Caco-2 (cell line): ENCODE measurements around the gene FAM170B. TPM values are rescaled to one million over a fixed set of nuclear protein-coding genes. Genes with fewer than 3 reads are reported as not detected.

Experiments
- BruUV-seq: library from RNA; stranded (reverse); fragments of 400-500 nt; replicated peaks from 2 replicates; lab custom pipeline; 2021; lab: Mats Ljungman, UMichigan
- CTCF ChIA-PET: fragments of 300-600 bp; sonication (Branson Sonifier 250); formaldehyde crosslinking; loops from one replicate; lab custom pipeline; 2022; ENCODE audit warnings: antibody characterized with exemption; lab: Charles Lee
- POLR2A ChIA-PET: fragments of 300-600 bp; sonication (Branson Sonifier 250); formaldehyde crosslinking; loops from one replicate; lab custom pipeline; 2022; ENCODE audit warnings: antibody characterized with exemption; lab: Charles Lee
- DNase-seq, 2 experiments: peaks; one replicate each; pipeline versions ENCODE4 v3.0.0 to v3.0.0-alpha.2; 2020 to 2022
- H3K27me3 ChIP-seq: replicated peaks from 2 replicates; pipeline ENCODE4 v1.6.0; 2011; ENCODE audit warnings: low read length; ENCODE audit not compliant: control insufficient read depth, insufficient read depth
- H3K36me3 ChIP-seq: 2 replicates; pipeline ENCODE4 v1.5.1; 2011; ENCODE audit warnings: low read length; ENCODE audit not compliant: control insufficient read depth, insufficient read depth
- H3K4me1 ChIP-seq: fragments of 250-450 bp; sonication (Bioruptor Pico); 2 replicates; pipeline ENCODE4 v1.5.1; 2020; ENCODE audit warnings: mild to moderate bottlenecking
- H3K4me3 ChIP-seq: 2 replicates; pipeline ENCODE4 v1.5.1; 2011; ENCODE audit warnings: low read depth, mild to moderate bottlenecking, control low read depth, low read length
- H3K9me3 ChIP-seq: fragments of 250-450 bp; sonication (Bioruptor Pico); 2 replicates; pipeline ENCODE4 v1.5.1; 2020; ENCODE audit warnings: mild to moderate bottlenecking, moderate library complexity
- H3K27ac Mint-ChIP-seq: one replicate; pipeline ENCODE4 v1.8.0; 2022; ENCODE audit warnings: mixed read lengths; ENCODE audit not compliant: unreplicated experiment
- H3K27me3 Mint-ChIP-seq: one replicate; pipeline ENCODE4 v1.8.0; 2022; ENCODE audit warnings: mixed read lengths; ENCODE audit not compliant: insufficient read depth, unreplicated experiment
- H3K36me3 Mint-ChIP-seq: one replicate; pipeline ENCODE4 v1.8.0; 2022; ENCODE audit warnings: mild to moderate bottlenecking, mixed read lengths; ENCODE audit not compliant: insufficient read depth, unreplicated experiment
- H3K4me1 Mint-ChIP-seq: one replicate; pipeline ENCODE4 v1.8.0; 2022; ENCODE audit warnings: low read depth, mixed read lengths; ENCODE audit not compliant: unreplicated experiment
- H3K4me3 Mint-ChIP-seq: one replicate; pipeline ENCODE4 v1.8.0; 2022; ENCODE audit warnings: mild to moderate bottlenecking, moderate library complexity, mixed read lengths; ENCODE audit not compliant: unreplicated experiment
- H3K9me3 Mint-ChIP-seq: one replicate; pipeline ENCODE4 v1.8.0; 2022; ENCODE audit warnings: mixed read lengths; ENCODE audit not compliant: unreplicated experiment
- CTCF ChIP-seq, 2 experiments: fragments of 200-600 bp in 1 of 2; IDR thresholded peaks; 1 replicate in 1 of 2; 2 replicates in 1 of 2; pipeline versions ENCODE4 v1.5.1 to v1.8.0; 2011 to 2022; ENCODE audit warnings: antibody characterized with exemption in 1 of 2, control low read depth in 1 of 2, inconsistent platforms in 1 of 2, low read depth in 1 of 2, low read length in 1 of 2, mild to moderate bottlenecking in 1 of 2, moderate library complexity in 1 of 2; ENCODE audit not compliant: insufficient read depth in 1 of 2, severe bottlenecking in 1 of 2, unreplicated experiment in 1 of 2
- intact Hi-C: fragments of 100-400 bp; cut with micrococcal nuclease; formaldehyde crosslinking; loops from one replicate; pipeline ENCODE4 v1.10.0; 2022; ENCODE audit not compliant: unreplicated experiment
- total RNA-seq: library from RNA; stranded (reverse); gene quantifications from 2 replicates; pipeline ENCODE4 v1.2.3, GENCODE V29; 2022

FAM170B gene
- total RNA-seq, 1 experiment from 2014 or later, result not detected

DNA sequence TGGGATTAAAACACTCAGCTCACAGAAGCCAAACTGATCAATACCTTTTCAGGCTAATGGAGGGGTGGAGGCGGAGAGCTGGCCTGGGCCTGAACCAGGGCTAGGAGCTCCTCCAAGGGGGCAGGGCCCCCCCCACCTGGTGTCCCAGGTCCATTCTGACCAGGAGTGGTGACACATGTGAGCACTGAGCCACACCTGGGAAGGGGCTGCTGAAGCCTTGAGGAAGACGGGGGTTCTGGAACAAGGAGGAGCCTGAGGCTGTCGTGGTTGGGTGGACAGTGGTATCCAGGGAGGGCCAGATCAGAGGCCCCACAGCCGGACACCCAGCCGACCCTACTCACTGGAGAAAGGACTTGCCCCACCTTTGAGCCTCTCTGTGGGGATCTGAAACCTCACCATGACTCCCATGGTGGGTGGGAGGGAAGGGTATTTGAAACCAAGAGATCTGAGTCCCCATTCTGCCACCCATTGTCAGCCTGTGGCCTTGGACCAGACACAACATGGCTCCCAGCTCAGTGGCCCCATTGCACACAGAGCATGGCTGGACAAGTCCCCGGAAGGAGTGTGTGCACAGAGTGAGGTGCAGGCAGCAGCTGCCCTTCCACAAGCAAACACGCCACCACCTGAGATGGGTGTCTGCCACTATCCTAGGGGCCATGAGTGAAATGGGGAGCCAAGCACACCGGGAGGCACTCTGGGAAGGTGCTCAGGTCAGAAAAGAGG lies 41.9 kb upstream of the FAM170B start:
- POLR2A ChIA-PET, result no interaction called here
- no peak for DNase-seq
- CTCF ChIA-PET, result no interaction called here
- no peak overlapping the region for H3K4me3 ChIP-seq
- no peaks in the 10 kb centered on the region for H3K27me3 ChIP-seq
- H3K9me3 ChIP-seq, result no peaks in the 10 kb centered on the region
- Mint-ChIP-seq H3K27ac (no peak overlapping the region), H3K4me1 (peaks cover 10% of the 10 kb centered on the region), H3K4me3 (no peak overlapping the region), H3K9me3 (no peaks in the 10 kb centered on the region), H3K36me3 (no peaks in the 10 kb centered on the region), H3K27me3 (peaks cover 2% of the 10 kb centered on the region)
- BruUV-seq, result no TSS peak
- H3K36me3 ChIP-seq, result no peaks in the 10 kb centered on the region
- intact Hi-C loops, result no loop called here
- H3K4me1 ChIP-seq, result peaks cover 13% of the 10 kb centered on the region
- TF ChIP-seq CTCF (IDR thresholded peaks at IDR 0.05; ENCODE audit: insufficient read depth in 1 of 2, low read depth in 1 of 2, low read length in 1 of 2, severe bottlenecking in 1 of 2, unreplicated experiment in 1 of 2), result no peak

DNA sequence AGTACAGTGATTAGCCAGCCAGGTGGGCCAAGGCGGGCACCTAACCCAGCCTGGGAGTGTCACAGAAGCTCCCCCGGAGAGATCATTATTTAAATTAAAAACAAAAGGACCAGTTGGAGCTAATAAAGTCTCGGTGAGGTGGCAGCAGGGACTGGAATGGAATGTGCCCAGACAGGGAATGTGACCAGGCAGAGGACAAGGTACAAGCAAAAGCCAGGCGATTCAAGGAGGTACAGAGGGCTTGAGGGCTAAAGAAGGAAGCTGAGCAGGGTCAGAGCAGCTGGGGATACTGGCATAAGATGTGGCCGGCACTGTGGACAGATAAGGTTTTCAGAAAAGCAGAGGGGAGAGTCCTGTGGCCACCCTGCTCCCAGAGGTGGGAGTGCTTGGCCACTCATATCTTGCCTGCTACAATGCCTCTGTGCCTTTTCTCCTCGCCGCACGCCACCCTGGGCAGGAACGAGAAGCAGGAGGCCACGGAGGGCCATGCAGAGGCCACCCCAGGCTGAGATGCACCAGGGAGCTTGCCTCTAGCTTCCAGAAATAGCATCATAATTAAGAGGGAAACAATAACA lies 41.2 kb upstream of the FAM170B start:
- intact Hi-C loops, result no loop called here
- Histone ChIP-seq H3K4me1 (peaks cover 13% of the 10 kb centered on the region), H3K27me3 (no peaks in the 10 kb centered on the region), H3K36me3 (no peaks in the 10 kb centered on the region), H3K9me3 (no peaks in the 10 kb centered on the region), H3K4me3 (no peak overlapping the region)
- ChIA-PET CTCF (no interaction called here), POLR2A (no interaction called here)
- DNase-seq, result peak in 1 of 2 experiments; percentile 37
- no peaks in the 10 kb centered on the region for H3K27me3 Mint-ChIP-seq
- no TSS peak for BruUV-seq
- H3K4me1 Mint-ChIP-seq, result peaks cover 10% of the 10 kb centered on the region
- H3K36me3 Mint-ChIP-seq, result no peaks in the 10 kb centered on the region
- no peak overlapping the region for H3K4me3 Mint-ChIP-seq
- peak overlapping the region; percentile 2 for H3K27ac Mint-ChIP-seq
- no peak for TF ChIP-seq CTCF (IDR thresholded peaks at IDR 0.05; ENCODE audit: insufficient read depth in 1 of 2, low read depth in 1 of 2, low read length in 1 of 2, severe bottlenecking in 1 of 2, unreplicated experiment in 1 of 2)
- no peaks in the 10 kb centered on the region for H3K9me3 Mint-ChIP-seq

DNA sequence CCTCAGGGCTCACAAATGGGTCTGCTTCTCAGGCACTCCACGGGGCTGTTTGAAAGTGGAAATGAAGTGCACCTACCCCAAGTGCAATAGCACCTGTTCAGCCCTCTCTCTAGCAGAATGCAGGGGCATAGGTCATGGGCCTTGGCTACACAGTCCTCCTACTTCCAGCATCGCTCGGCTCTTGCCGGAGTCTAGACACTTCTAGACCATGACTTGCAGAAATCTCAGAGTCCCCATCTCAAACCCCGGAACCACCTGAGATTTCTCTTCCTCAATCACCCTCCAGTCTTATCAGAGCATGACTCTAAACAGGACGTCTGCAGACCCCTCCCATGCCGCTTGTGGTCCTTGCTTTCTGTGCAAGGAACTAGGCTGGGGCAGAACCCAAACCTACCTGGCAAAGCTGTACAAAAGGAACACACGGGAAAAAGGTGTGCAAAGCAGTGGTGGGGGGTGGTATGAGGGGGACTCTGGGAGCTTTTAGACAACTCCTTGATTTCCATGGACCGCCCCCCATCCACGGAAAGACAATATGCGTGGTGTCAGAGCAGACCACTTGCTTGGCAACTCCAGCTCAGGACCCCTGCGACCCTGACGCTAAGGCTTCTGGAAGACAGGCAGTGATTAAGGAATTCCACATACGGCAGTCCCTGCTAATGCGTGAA lies 40.6 kb upstream of the FAM170B start:
- Mint-ChIP-seq H3K9me3 (no peaks in the 10 kb centered on the region), H3K27me3 (no peaks in the 10 kb centered on the region), H3K4me1 (peaks cover 10% of the 10 kb centered on the region), H3K36me3 (no peaks in the 10 kb centered on the region), H3K27ac (peak overlapping the region; percentile 2), H3K4me3 (no peak overlapping the region)
- no peak for TF ChIP-seq CTCF (IDR thresholded peaks at IDR 0.05; ENCODE audit: insufficient read depth in 1 of 2, low read depth in 1 of 2, low read length in 1 of 2, severe bottlenecking in 1 of 2, unreplicated experiment in 1 of 2)
- intact Hi-C loops, result no loop called here
- ChIA-PET CTCF (interaction anchor here (0.6 kb wide), 1 partner anchor 53 kb away, joined by 3 read pairs; no protein-coding TSS in a partner anchor), POLR2A (no interaction called here)
- no TSS peak for BruUV-seq
- Histone ChIP-seq H3K36me3 (no peaks in the 10 kb centered on the region), H3K9me3 (no peaks in the 10 kb centered on the region), H3K4me3 (no peak overlapping the region), H3K4me1 (peaks cover 13% of the 10 kb centered on the region), H3K27me3 (no peaks in the 10 kb centered on the region)
- DNase-seq, result no peak
